Measurements from ENCODE around the gene SNX1. TPM values are rescaled to one million over a fixed set of nuclear protein-coding genes. Genes with fewer than 3 reads are reported as not detected.
A peak's percentile ranks its signal among the peaks of the same experiment; 100 is the strongest.

SNX1 gene
- total RNA-seq, 1 donor from 2014 or later: 87.7 TPM

DNA sequence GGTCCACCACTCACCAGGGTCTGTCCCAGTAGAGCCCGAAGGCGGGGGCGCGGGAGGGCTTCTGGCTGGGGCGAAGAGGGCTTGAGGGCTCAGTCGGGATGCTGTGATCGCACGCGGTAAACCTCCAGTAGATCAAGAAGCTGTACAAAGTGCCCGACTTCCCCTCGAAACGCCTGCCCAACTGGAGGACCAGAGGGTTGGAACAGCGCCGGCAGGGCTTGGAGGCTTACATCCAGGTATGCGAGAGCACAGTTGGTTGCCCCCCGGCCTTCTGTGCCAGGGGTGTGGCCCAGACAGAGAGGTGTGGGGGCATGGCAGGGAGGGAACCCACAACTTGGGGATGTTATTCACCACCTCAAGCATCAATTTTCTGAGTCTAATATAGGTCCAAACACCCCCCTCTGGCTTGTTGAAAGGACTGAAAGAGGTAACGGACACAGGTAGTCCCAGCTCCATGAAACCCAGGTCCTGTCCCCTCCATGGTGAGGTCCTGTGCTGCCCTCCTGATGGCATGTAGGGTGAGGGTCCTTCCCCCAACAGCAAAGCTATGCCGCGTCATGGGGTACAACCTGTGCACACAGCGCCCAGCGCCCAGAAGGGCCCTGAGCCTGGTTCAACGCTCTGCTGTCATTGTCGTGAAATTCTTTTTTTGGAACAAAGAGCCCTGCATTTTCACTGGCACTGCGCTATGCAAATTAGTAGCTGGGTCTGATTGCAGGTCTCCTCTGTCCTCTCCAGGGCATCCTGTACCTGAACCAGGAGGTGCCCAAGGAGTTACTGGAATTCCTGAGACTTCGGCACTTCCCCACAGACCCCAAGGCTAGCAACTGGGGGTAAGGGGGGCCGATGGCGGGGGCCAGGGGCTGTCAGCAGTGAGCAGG is 57.0 kb downstream of the SNX1 start:
- TF ChIP-seq EZH2 (IDR thresholded peaks at IDR 0.05; ENCODE audit: insufficient read depth, low read length) (no peak), CTCF (IDR thresholded peaks at IDR 0.05; ENCODE audit: insufficient read depth, low read depth, low read length) (no peak)
- Histone ChIP-seq H3K27ac (ENCODE audit: low read depth, low read length) (no peak overlapping the region), H3K9ac (ENCODE audit: low read length) (no peak overlapping the region), H3K9me3 (ENCODE audit: insufficient read depth, low read depth, low read length) (no peaks in the 10 kb centered on the region), H3K36me3 (ENCODE audit: insufficient read depth, low read length) (peaks cover 28% of the 10 kb centered on the region), H3K4me2 (ENCODE audit: low read length) (peak overlapping the region; percentile 84), H2AFZ (ENCODE audit: low read depth, low read length) (no peak overlapping the region), H4K20me1 (ENCODE audit: insufficient read depth, low read length) (peaks cover 55% of the 10 kb centered on the region), H3K27me3 (ENCODE audit: insufficient read depth, low read length) (peaks cover 8% of the 10 kb centered on the region), H3K4me3 (ENCODE audit: insufficient read depth, low read depth, low read length) (no peak overlapping the region), H3K79me2 (ENCODE audit: insufficient read depth, low read length) (peaks cover 1% of the 10 kb centered on the region), H3K4me1 (ENCODE audit: insufficient read depth, low read length) (peaks cover 8% of the 10 kb centered on the region)
- FAIRE-seq (no peak), DNase-seq (ENCODE audit: low read depth) (no peak)
- H3K27me3 Mint-ChIP-seq (ENCODE audit: low read depth, unreplicated experiment): peaks cover 9% of the 10 kb centered on the region
- no peaks in the 10 kb centered on the region for H3K9me3 Mint-ChIP-seq (ENCODE audit: unreplicated experiment)
- peaks cover 4% of the 10 kb centered on the region for H3K36me3 Mint-ChIP-seq (ENCODE audit: low read depth, unreplicated experiment)
- H3K4me1 Mint-ChIP-seq (ENCODE audit: low read depth, unreplicated experiment): peaks cover 4% of the 10 kb centered on the region
- no peak overlapping the region for H3K4me3 Mint-ChIP-seq (ENCODE audit: unreplicated experiment)
- H3K27ac Mint-ChIP-seq (ENCODE audit: unreplicated experiment): no peak overlapping the region

DNA sequence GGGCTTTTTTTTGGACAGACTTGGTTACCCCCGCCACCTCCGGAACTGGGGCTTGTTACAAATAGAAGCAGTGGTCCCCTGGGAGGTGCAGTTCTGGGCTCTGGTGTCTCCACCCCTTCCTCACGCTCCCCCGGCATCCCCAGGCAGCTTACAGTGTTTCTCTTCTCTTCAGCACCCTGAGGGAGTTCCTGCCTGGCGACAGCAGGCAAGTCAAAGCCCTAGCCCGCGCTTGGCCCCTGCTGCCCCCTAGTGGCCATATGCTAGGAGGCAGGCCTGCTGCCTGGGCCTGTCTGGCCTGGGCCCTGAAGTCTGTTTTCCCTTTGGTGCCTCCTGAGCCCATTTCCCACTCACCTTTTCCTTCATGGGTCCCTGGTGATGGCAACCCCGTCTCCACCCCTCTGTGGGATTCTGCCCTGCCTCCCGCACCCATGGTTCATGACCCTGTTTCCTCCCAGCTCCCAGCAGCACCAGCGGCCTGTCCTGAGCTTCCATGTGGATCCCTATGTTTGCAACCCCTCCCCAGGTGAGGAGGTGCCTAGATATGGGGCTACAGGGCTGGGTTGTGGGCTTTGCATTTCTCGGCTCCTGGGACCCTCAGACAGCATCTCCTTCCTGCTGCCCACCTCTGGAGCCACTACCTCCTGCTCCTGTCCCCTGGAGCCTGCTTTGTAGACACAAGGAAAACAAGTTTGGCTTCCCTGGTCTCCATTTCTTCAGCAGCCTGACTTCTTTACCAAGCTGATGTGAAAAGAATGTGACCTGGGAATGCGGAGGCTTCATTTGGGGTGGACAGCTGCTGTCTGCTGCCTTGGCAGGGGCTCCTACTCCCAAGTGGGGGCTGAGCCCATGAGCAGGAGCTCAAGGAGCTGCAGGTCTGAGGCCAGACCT is 57.9 kb downstream of the SNX1 start:
- Mint-ChIP-seq H3K4me1 (ENCODE audit: low read depth, unreplicated experiment) (peaks cover 13% of the 10 kb centered on the region), H3K9me3 (ENCODE audit: unreplicated experiment) (no peaks in the 10 kb centered on the region), H3K27ac (ENCODE audit: unreplicated experiment) (peak overlapping the region; percentile 88), H3K4me3 (ENCODE audit: unreplicated experiment) (peak overlapping the region; percentile 50), H3K36me3 (ENCODE audit: low read depth, unreplicated experiment) (peaks cover 12% of the 10 kb centered on the region), H3K27me3 (ENCODE audit: low read depth, unreplicated experiment) (peaks cover 9% of the 10 kb centered on the region)
- H3K36me3 ChIP-seq (ENCODE audit: insufficient read depth, low read length): peaks cover 38% of the 10 kb centered on the region
- H3K9me3 ChIP-seq (ENCODE audit: insufficient read depth, low read depth, low read length): no peaks in the 10 kb centered on the region
- peaks cover 65% of the 10 kb centered on the region for H4K20me1 ChIP-seq (ENCODE audit: insufficient read depth, low read length)
- TF ChIP-seq CTCF (IDR thresholded peaks at IDR 0.05; ENCODE audit: insufficient read depth, low read depth, low read length): peak; percentile 92
- no peak for TF ChIP-seq EZH2 (IDR thresholded peaks at IDR 0.05; ENCODE audit: insufficient read depth, low read length)
- H3K4me1 ChIP-seq (ENCODE audit: insufficient read depth, low read length): peaks cover 8% of the 10 kb centered on the region
- no peak for FAIRE-seq
- H3K9ac ChIP-seq (ENCODE audit: low read length): no peak overlapping the region
- no peak overlapping the region for H3K4me2 ChIP-seq (ENCODE audit: low read length)
- peaks cover 8% of the 10 kb centered on the region for H3K27me3 ChIP-seq (ENCODE audit: insufficient read depth, low read length)
- no peak overlapping the region for H2AFZ ChIP-seq (ENCODE audit: low read depth, low read length)
- peaks cover 11% of the 10 kb centered on the region for H3K79me2 ChIP-seq (ENCODE audit: insufficient read depth, low read length)
- H3K27ac ChIP-seq (ENCODE audit: low read depth, low read length): no peak overlapping the region
- no peak overlapping the region for H3K4me3 ChIP-seq (ENCODE audit: insufficient read depth, low read depth, low read length)
- DNase-seq (ENCODE audit: low read depth): peak; percentile 58

Measured in astrocyte (in vitro differentiated cells and primary cell).